Kidney glomerular epithelial cell (primary cell): ENCODE data around the gene CXCL6.
A peak's percentile ranks its signal among the peaks of the same experiment; 100 is the strongest.

ENCODE experiments used
- DNase-seq: peaks from one replicate; lab custom pipeline; 2025; lab: John Stamatoyannopoulos, UW

CXCL6 gene

DNA sequence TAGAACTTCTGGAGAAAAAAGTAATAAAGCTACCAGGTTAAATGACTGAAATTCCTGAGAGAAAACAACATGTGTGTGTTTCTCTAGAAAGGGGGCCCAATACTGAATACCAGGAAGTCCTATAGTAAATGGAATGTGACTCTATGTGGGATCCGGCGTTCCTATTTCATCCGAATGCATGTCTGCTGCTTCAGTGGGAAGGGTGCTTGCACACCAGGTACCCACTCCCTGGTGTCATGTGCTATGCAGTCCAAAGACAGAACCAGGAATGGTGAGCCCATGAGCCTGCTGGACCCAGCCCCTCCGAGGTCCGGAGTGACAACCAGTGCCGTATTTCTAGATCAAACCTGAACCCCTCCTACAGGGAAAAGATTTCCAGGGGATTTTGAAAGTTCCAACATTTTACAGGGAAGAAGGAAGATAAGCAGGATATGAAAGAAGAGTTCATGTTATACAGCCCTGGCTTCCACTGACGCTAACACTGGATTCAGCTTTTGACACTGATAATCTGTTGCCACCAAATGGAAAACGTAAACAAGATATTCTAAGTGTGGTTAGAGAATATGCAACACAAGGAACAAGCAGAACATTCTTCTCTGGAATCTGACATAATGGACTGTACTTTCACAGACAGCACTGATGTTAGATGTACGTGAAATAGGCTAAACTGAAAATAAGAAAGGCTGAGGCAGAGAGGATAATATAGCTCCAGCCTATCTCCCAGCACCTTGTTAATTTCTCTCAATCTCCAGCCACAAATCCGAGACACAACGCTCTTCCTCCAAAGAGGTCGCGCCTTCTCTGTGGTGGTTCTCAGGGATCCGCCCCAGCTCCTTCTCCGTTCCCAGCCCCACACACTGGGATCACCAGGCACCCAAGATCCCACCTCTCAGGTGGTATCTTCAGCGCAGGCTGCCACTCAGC, 32.0 kb downstream of the CXCL6 start:
- DNase-seq = peak; percentile 75

DNA sequence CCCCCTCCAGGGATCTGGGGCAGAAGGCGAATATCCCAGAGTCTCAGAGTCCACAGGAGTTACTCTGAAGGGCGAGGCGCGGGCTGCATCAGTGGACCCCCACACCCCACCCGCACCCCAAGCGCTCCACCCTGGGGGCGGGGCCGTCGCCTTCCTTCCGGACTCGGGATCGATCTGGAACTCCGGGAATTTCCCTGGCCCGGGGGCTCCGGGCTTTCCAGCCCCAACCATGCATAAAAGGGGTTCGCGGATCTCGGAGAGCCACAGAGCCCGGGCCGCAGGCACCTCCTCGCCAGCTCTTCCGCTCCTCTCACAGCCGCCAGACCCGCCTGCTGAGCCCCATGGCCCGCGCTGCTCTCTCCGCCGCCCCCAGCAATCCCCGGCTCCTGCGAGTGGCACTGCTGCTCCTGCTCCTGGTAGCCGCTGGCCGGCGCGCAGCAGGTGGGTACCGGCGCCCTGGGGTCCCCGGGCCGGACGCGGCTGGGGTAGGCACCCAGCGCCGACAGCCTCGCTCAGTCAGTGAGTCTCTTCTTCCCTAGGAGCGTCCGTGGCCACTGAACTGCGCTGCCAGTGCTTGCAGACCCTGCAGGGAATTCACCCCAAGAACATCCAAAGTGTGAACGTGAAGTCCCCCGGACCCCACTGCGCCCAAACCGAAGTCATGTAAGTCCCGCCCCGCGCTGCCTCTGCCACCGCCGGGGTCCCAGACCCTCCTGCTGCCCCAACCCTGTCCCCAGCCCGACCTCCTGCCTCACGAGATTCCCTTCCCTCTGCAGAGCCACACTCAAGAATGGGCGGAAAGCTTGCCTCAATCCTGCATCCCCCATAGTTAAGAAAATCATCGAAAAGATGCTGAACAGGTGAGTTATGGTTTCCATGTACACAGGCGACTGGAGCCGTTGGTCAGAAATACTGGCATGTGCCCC, 32.9 kb downstream of the CXCL6 start, which contains the start of gene CXCL1:
CXCL1 (plus strand) TSS at position 264 of the 926 bp plus-strand sequence; CDS start at position 342, 78 bp downstream.
- DNase-seq = peak; percentile 75

- no peak for DNase-seq
Observed at GRCh38 chr4:73870260-73870659, 33.8 kb downstream of the CXCL6 start.

DNA sequence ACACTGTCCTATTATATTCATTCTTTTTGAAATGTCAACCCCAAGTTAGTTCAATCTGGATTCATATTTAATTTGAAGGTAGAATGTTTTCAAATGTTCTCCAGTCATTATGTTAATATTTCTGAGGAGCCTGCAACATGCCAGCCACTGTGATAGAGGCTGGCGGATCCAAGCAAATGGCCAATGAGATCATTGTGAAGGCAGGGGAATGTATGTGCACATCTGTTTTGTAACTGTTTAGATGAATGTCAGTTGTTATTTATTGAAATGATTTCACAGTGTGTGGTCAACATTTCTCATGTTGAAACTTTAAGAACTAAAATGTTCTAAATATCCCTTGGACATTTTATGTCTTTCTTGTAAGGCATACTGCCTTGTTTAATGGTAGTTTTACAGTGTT, 34.3 kb downstream of the CXCL6 start:
- no peak for DNase-seq

DNA sequence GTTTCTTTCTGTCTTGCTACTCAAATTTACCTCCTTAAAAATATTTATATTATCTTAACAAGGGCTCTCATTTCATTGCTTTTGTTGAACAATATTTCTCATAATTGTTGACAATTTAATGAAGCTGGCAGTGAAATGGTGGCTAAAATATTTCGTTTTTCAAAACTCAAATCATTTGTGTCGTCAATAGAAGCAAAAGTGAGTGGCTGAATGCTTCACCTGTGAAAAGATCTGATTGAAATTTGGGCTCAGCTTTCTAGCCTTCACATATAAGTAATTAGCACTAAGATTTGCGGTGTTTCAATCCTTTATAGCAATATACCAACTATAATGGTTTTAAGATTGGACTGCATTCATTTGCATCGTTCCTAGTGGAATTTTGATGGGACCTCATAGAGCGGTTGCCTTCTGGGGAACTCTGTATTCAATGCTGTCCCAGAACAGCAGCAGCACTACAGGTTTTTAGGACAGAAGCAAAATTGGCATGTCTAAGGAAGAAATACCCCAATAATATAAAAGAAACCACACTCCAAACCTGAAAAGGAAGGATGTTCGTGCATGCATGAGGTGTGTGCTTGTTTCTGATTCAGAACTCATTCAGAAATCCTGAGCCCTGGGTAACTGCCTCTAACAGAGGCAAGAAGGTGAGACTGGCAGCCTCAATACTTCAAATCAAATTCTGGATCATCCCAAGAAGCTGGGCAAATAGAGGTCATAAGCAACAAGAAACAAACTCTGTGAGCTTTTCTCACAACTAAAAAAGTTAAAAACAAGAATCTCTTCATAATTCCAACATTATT, 35.2 kb downstream of the CXCL6 start:
- peak; percentile 51 for DNase-seq

GRCh38 chr4:73872316-73873108, 36.0 kb downstream of the CXCL6 start:
- peak; percentile 60 for DNase-seq

DNA sequence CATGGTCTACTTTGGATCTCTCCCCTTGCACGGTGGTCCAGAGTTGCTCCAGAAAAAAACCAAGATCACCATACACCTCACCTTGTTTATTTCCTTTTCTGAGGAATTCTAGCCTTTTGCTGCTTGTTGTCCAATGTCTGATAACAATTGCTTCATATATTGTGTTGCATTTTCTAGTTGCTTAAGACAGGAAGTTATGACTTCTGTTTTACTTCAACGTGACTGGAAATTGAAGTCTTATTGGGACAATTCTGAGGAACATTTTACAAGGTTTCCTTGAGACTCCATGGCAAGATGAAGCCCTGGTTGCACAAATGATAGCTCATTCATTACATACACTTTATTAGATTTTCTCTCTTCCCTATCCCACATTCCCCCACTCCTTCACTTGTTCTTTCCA, 37.9 kb downstream of the CXCL6 start:
- DNase-seq = no peak

- no peak for DNase-seq
Observed at GRCh38 chr4:73875401-73875800, 38.9 kb downstream of the CXCL6 start.

DNA sequence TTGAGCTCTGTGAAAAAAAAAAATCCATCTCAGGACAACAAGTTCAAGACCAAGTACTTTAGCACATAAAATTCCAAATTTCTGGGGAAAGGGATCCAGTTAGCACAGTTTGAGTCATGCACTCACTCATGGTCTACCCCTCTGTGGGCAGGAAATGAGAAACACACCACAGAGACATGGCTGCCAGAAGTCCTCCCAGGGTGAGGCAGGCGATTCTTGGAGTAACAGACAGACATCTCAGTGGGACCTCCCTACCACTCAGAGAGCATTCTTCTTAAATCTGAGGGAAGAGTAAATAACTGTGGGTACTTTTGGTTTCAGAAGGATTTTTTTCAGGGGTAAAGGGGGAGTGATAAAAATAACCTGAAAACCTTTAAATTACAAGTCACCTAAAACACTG, 46.8 kb downstream of the CXCL6 start:
- no peak for DNase-seq

GRCh38 chr4:73885574-73886267, 49.2 kb downstream of the CXCL6 start:
- no peak for DNase-seq
